Stimulated activated CD8-positive, alpha-beta memory T cell treated with anti-CD3 and anti-CD28 coated beads, Interleukin-2, amount 100 ng/mL, for 48 hours (primary cell): ENCODE results near the gene NPC1.
"Not testable (repeated sequence)": the region's sequence is repeated elsewhere in the genome, so short reads cannot be mapped to it uniquely, and the experiment has no call there.

Source experiments
- DNase-seq, 2 donors: peaks; one replicate each; pipeline ENCODE4 v3.0.0-alpha.2; 2020; ENCODE audit warnings: low read depth in 2 of 2

The NPC1 gene

GRCh38 chr18:23586249-23587196 lies at the start of gene NPC1:
Gene NPC1, minus strand, starts transcription at chr18:23586506. Its CDS starts 163 bp downstream, at chr18:23586343.
- peak; percentile 88 for DNase-seq

- no peak for DNase-seq
Measured at GRCh38 chr18:23636071-23636399, 49.7 kb upstream of the NPC1 start.

DNA sequence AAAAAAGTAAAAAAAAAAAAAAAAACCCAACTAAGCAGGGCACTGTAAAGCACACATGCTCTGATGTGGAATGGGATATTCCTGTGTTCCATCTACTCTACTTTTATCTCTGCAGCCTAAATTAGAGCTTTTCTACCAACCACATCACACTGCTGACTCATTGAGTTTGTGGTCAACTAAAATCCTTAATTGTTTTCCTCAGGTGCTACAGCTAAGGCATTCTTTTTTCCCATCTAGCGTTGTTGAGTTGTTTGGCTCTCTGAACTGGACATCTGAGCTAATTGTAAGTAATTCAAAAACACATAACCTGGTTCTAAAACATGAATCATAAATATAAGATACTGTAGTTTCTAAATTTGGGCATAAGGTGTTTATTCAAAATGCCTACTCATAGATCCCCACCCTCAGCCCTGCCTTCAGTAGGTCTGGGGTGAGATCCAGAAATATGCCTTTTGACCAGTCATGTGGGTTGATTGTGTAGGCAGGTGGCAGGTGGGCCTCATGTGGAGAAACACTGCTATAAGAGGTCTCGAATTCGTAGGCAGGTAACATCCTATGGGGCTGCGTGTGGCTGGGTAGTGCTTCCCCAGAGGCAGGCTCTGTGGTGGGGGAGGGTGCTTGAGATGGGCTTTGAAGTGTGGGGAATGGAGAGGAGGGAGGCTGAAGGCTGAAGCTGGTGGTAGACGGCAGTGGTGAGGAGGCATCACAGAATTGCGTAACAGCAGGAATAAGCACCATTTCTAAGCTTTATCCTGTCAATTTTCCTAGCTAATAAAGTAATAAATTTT lies 49.2 kb upstream of the NPC1 start:
- no peak for DNase-seq

GRCh38 chr18:23634692-23635091 lies 48.4 kb upstream of the NPC1 start:
- DNase-seq = no peak

- DNase-seq = no peak
Measured at GRCh38 chr18:23632615-23633014, 46.3 kb upstream of the NPC1 start.

DNA sequence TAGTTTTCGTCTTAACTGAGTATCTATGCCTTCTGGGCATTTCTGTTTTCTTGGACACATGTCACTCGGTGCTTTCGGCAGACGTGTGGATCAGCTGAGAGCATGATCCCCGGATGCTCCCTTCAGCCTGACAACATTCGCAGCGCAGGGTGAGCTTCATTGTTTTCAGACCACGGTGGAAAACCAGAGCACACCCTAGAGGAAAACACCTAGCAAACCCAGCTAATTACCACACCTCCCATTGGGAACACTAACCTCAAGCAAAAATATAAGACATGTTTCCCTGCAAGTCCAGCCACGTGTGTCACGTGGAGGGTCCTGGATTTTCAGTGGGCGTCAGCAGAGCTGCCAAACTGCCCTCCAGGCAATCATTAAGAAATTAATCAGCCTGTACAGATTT lies 45.4 kb upstream of the NPC1 start:
- no peak for DNase-seq

- no peak for DNase-seq
Measured at GRCh38 chr18:23631312-23631711, 45.0 kb upstream of the NPC1 start.

- DNase-seq = no peak
Measured at GRCh38 chr18:23629444-23629946, 43.2 kb upstream of the NPC1 start.

- DNase-seq = no peak
Measured at GRCh38 chr18:23627970-23628369, 41.7 kb upstream of the NPC1 start.

- DNase-seq = no peak
Measured at GRCh38 chr18:23627321-23627720, 41.0 kb upstream of the NPC1 start.

- DNase-seq = no peak
Measured at GRCh38 chr18:23626451-23627279, 40.4 kb upstream of the NPC1 start.

DNA sequence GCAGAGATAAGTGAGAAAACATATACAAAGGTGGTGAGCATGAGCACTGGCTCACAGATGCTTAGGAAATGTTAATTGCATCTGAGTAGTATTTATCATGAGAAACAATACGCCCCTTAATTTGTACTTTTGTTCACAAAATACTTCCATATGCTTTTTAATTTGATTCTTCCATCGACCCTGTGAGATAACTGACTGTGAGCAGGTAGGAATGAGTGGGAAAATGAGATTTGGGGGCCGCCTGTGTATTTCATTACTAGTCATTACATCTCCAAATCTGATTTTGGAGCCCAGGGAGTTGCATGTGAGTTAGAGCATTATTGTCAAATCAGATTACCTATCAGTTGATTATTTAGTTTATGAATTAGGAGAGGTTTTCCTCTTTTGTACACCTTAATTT lies 36.7 kb upstream of the NPC1 start:
- DNase-seq = no peak

GRCh38 chr18:23619388-23619881 lies 33.1 kb upstream of the NPC1 start:
- no peak for DNase-seq

- no peak for DNase-seq
Measured at GRCh38 chr18:23618862-23619387, 32.6 kb upstream of the NPC1 start.

- DNase-seq = no peak
Measured at GRCh38 chr18:23617412-23618014, 31.2 kb upstream of the NPC1 start.

GRCh38 chr18:23616258-23616657 lies 30.0 kb upstream of the NPC1 start:
- no peak for DNase-seq

GRCh38 chr18:23614891-23615290 lies 28.6 kb upstream of the NPC1 start:
- no peak for DNase-seq

GRCh38 chr18:23614413-23614812 lies 28.1 kb upstream of the NPC1 start:
- DNase-seq = no peak

DNA sequence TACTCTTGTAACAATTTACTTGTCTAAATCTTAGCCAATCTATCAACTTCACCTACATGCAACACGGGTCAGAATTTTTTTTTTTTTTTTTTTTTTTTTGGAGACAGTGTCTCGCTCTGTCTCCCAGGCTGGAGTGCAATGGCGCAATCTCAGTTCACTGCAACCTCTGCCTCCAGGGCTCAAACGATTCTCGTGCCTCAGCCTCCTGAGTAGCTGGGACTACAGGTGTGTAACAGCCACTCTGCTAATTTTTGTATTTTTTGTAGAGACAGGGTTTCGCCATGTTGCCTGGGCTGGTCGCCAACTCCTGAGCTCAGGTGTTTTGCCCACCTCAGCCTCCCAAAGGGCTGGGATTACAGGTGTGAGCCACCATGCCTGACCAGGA lies 26.8 kb upstream of the NPC1 start:
- not testable (repeated sequence) for DNase-seq

GRCh38 chr18:23612434-23613090 lies 26.3 kb upstream of the NPC1 start:
- no peak for DNase-seq
